Endothelial cell of umbilical vein (primary cell): ENCODE results near the gene PITPNM3. TPM values are rescaled to one million over a fixed set of nuclear protein-coding genes. Genes with fewer than 3 reads are reported as not detected.

Source experiments
- BruUV-seq: library from RNA; stranded (reverse); fragments of 400-500 nt; replicated peaks from 2 replicates; lab custom pipeline; 2021; lab: Mats Ljungman, UMichigan
- CTCF ChIA-PET: fragments of 300-600, 350-600 bp; sonication (Branson Sonifier 250); formaldehyde crosslinking; loops from one replicate; lab custom pipeline; 2021; ENCODE audit warnings: antibody characterized with exemption, inconsistent platforms; lab: Charles Lee
- POLR2A ChIA-PET: fragments of 300-600, 350-600 bp; sonication (Branson Sonifier 250); formaldehyde crosslinking; loops from one replicate; lab custom pipeline; 2021; ENCODE audit warnings: antibody characterized with exemption, inconsistent platforms; lab: Charles Lee
- DNase-seq: peaks from one replicate; pipeline ENCODE4 v3.0.0-alpha.2; 2011; ENCODE audit warnings: low read depth, low spot score
- FAIRE-seq: peaks from 2 replicates; lab custom pipeline; 2011; peaks lifted over from hg19 to GRCh38; lab: Jason Lieb, UNC
- H2AFZ ChIP-seq: 2 replicates; pipeline ENCODE4 v1.6.0; 2012; ENCODE audit warnings: low read depth, low read length, control low read depth, inconsistent platforms
- H3K27ac ChIP-seq: 2 replicates; pipeline ENCODE4 v1.5.1; 2011; ENCODE audit warnings: low read depth, mild to moderate bottlenecking, control low read depth, low read length, moderate library complexity; ENCODE audit not compliant: insufficient read depth
- H3K27me3 ChIP-seq, 2 experiments: 2 replicates each; pipeline versions ENCODE4 v1.6.0 to v1.6.1; 2011; ENCODE audit warnings: low read length in 2 of 2, mixed read lengths in 1 of 2; ENCODE audit not compliant: control insufficient read depth in 2 of 2, insufficient read depth in 2 of 2
- H3K36me3 ChIP-seq, 2 experiments: 2 replicates in 1 of 2; 3 replicates in 1 of 2; pipeline ENCODE4 v1.5.1; 2011; ENCODE audit warnings: low read length in 2 of 2, mild to moderate bottlenecking in 1 of 2, moderate library complexity in 1 of 2; ENCODE audit not compliant: control insufficient read depth in 2 of 2, insufficient read depth in 2 of 2; ENCODE audit errors: extremely low read depth in 1 of 2
- H3K4me1 ChIP-seq: 3 replicates; pipeline ENCODE4 v1.5.1; 2011; ENCODE audit warnings: mild to moderate bottlenecking, low read length; ENCODE audit not compliant: control insufficient read depth, insufficient read depth; ENCODE audit errors: extremely low read depth
- H3K4me2 ChIP-seq: 2 replicates; pipeline ENCODE4 v1.6.1; 2011; ENCODE audit warnings: low read length, control low read depth, mixed read lengths; ENCODE audit not compliant: insufficient read depth
- H3K4me3 ChIP-seq, 3 experiments: fragments of 200-600 bp in 1 of 3; sonication (generic), shearing (Covaris generic) in 1 of 3; replicated peaks in 1 of 3; 2 replicates each; pipeline ENCODE4 v1.5.1; 2011 to 2016; ENCODE audit warnings: control low read depth in 3 of 3, low read length in 3 of 3, mild to moderate bottlenecking in 2 of 3, inconsistent platforms in 1 of 3, low read depth in 1 of 3, moderate library complexity in 1 of 3; ENCODE audit not compliant: insufficient read depth in 1 of 3
- H3K79me2 ChIP-seq: 2 replicates; pipeline ENCODE4 v1.6.0; 2012; ENCODE audit warnings: low read length, inconsistent platforms; ENCODE audit not compliant: control insufficient read depth, insufficient read depth
- H3K9ac ChIP-seq: replicated peaks from 2 replicates; pipeline ENCODE3; 2011; ENCODE audit warnings: low read length, control low read depth; ENCODE audit not compliant: insufficient read depth; ENCODE audit errors: extremely low read depth
- H3K9me1 ChIP-seq: replicated peaks from 3 replicates; pipeline ENCODE4 v1.6.0; 2011; ENCODE audit warnings: mild to moderate bottlenecking, low read length; ENCODE audit not compliant: control insufficient read depth, insufficient read depth; ENCODE audit errors: extremely low read depth
- H3K9me3 ChIP-seq: replicated peaks from 2 replicates; pipeline ENCODE4 v1.5.1; 2012; ENCODE audit warnings: low read length, inconsistent platforms; ENCODE audit not compliant: control insufficient read depth, insufficient read depth
- H4K20me1 ChIP-seq: replicated peaks from 2 replicates; pipeline ENCODE3; 2011; ENCODE audit warnings: mild to moderate bottlenecking, low read length; ENCODE audit not compliant: control insufficient read depth, insufficient read depth; ENCODE audit errors: extremely low read depth
- EZH2 ChIP-seq: IDR thresholded peaks from 2 replicates; pipeline ENCODE4 v1.6.1; 2012; ENCODE audit warnings: borderline replicate concordance, low read depth, mild to moderate bottlenecking, moderate library complexity, low read length, inconsistent platforms; ENCODE audit not compliant: severe bottlenecking
- FOS ChIP-seq: IDR thresholded peaks from 2 replicates; pipeline ENCODE4 v1.6.1; 2011; ENCODE audit warnings: mild to moderate bottlenecking, low read length, moderate library complexity, borderline replicate concordance; ENCODE audit not compliant: insufficient read depth
- GATA2 ChIP-seq: IDR thresholded peaks from 2 replicates; pipeline ENCODE4 v1.7.0; 2011; ENCODE audit warnings: low read depth, mild to moderate bottlenecking, moderate library complexity, mixed read lengths, low read length; ENCODE audit not compliant: insufficient read length, insufficient read depth
- JUN ChIP-seq: IDR thresholded peaks from 2 replicates; pipeline ENCODE4 v1.6.1; 2011; ENCODE audit warnings: borderline replicate concordance, low read depth; ENCODE audit not compliant: insufficient read length, insufficient read depth
- POLR2A ChIP-seq: IDR thresholded peaks from 2 replicates; pipeline ENCODE4 v1.6.1; 2012; ENCODE audit warnings: low read depth, mild to moderate bottlenecking, control low read depth, low read length
- dilution Hi-C: fragments of 300-500 bp; cut with MboI; formaldehyde crosslinking; loops from one replicate; pipeline ENCODE4 v1.15.0; 2019; ENCODE audit warnings: low sequenced_read_pairs; ENCODE audit not compliant: extremely low pct_ligation_motif_present
- intact Hi-C: fragments of 100-400 bp; cut with micrococcal nuclease; formaldehyde crosslinking; loops from one replicate; pipeline ENCODE4 v1.10.0; 2022
- polyA plus RNA-seq, 4 experiments: library from polyadenylated mRNA; depleted of rRNA in 3 of 4; stranded (reverse) in 3 of 4; unstranded in 1 of 4; fragments of >200 nt; gene quantifications; 2 replicates each; pipeline versions ENCODE4 v1.2.1 to v1.2.3, GENCODE V29; 2011 to 2012; ENCODE audit warnings: missing spikeins in 1 of 4
- total RNA-seq: library from RNA; stranded (reverse); gene quantifications from 2 replicates; pipeline ENCODE4 v1.2.3, GENCODE V29; 2021
- TF ChIP-seq, protein P1 (sequence below), 2 donors: IDR thresholded peaks; 1 replicate in 1 of 2; 2 replicates in 1 of 2; pipeline ENCODE4 v1.5.1; 2011; ENCODE audit warnings: low read length in 2 of 2, mild to moderate bottlenecking in 2 of 2, moderate library complexity in 2 of 2, control low read depth in 1 of 2, inconsistent platforms in 1 of 2, low read depth in 1 of 2; ENCODE audit not compliant: insufficient read depth in 1 of 2; ENCODE audit errors: extremely low read depth in 1 of 2

PITPNM3 gene
- total and polyA plus RNA-seq, 2 donors (not counting 3 experiments of a cell fraction or from before 2014, with no cell fraction given) = 1.0 to 1.9 TPM

DNA sequence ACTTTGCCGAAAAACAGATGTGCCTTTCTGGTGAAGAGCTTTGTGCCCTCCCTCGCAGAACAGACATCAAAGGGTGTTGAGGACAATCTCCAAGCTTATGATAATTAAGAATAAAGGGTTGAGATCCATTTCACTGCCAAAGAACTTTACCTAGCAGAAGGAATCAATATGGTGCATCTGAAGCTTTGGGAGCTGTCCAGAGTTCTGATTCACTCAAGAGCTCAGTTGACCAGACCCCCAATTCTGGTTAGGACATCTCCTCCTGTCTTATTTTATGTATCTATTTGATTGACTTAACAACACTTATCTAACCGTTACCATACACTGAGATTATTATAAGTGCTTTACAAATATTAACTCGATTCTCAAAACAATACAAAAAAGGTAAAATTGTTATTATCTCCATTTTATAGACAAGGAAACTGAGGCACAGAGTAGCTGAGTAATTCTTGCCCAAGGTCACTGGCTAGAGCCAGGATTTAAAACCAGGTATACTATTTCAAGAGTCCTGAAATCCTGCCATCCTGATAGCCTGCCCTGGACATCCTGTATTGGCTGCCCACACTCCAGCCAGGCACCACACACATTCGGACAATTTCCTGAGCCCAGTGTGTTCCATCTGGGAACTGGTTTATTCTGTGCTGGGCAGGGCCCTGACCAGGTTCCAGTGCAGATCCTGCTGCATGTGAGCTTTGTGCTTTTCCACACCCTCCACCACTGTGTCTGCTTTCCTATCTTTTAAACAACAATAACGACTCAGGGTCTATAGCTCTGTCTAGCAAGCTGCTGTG, 29.8 kb downstream of the PITPNM3 start:
- dilution Hi-C loops = no loop called here
- FAIRE-seq = no peak
- intact Hi-C loops = no loop called here

More for the DNA sequence above, 29.8 kb downstream of the PITPNM3 start:
- H3K79me2 ChIP-seq = no peaks in the 10 kb centered on the region
- DNase-seq = no peak
- no peaks in the 10 kb centered on the region for H3K9me3 ChIP-seq
- POLR2A ChIA-PET = no interaction called here
- H4K20me1 ChIP-seq = no peaks in the 10 kb centered on the region
- H3K9ac ChIP-seq = no peak overlapping the region
- peaks cover 3% of the 10 kb centered on the region for H3K4me1 ChIP-seq
- CTCF ChIA-PET = no interaction called here
- H3K4me3 ChIP-seq = no peak overlapping the region
- BruUV-seq = no TSS peak
- no peaks in the 10 kb centered on the region for H3K36me3 ChIP-seq
- H2AFZ ChIP-seq = no peak overlapping the region
- no peaks in the 10 kb centered on the region for H3K27me3 ChIP-seq
- no peak overlapping the region for H3K4me2 ChIP-seq
- no peak overlapping the region for H3K27ac ChIP-seq
- no peaks in the 10 kb centered on the region for H3K9me1 ChIP-seq
- TF ChIP-seq POLR2A = no peak
- no peak for TF ChIP-seq JUN
- TF ChIP-seq EZH2 = no peak
- no peak for TF ChIP-seq FOS
- TF ChIP-seq GATA2 = no peak
- TF ChIP-seq, protein P1, sequence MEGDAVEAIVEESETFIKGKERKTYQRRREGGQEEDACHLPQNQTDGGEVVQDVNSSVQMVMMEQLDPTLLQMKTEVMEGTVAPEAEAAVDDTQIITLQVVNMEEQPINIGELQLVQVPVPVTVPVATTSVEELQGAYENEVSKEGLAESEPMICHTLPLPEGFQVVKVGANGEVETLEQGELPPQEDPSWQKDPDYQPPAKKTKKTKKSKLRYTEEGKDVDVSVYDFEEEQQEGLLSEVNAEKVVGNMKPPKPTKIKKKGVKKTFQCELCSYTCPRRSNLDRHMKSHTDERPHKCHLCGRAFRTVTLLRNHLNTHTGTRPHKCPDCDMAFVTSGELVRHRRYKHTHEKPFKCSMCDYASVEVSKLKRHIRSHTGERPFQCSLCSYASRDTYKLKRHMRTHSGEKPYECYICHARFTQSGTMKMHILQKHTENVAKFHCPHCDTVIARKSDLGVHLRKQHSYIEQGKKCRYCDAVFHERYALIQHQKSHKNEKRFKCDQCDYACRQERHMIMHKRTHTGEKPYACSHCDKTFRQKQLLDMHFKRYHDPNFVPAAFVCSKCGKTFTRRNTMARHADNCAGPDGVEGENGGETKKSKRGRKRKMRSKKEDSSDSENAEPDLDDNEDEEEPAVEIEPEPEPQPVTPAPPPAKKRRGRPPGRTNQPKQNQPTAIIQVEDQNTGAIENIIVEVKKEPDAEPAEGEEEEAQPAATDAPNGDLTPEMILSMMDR (IDR thresholded peaks at IDR 0.05; ENCODE audit: extremely low read depth in 1 of 2, insufficient read depth in 1 of 2, low read depth in 1 of 2, low read length in 2 of 2) = no peak
